Lower leg skin (tissue), 4 donors: ENCODE results near the gene SEL1L3. TPM values are rescaled to one million over a fixed set of nuclear protein-coding genes. Genes with fewer than 3 reads are reported as not detected.

Experiments
- DNase-seq, 2 donors: peaks; one replicate each; pipeline ENCODE4 v3.0.0-alpha.2; 2019; ENCODE audit warnings: low spot score in 2 of 2
- H3K4me3 ChIP-seq: fragments of 200-600 bp; sonication (generic); 2 replicates; pipeline ENCODE4 v1.5.1; 2017; ENCODE audit warnings: mild to moderate bottlenecking, low read depth; ENCODE audit not compliant: poor library complexity, severe bottlenecking
- POLR2A ChIP-seq, 2 donors: fragments of 450-650 bp; IDR thresholded peaks; one replicate each; pipeline ENCODE4 v1.6.1; 2016 to 2017; ENCODE audit warnings: antibody characterized with exemption in 2 of 2, mild to moderate bottlenecking in 1 of 2, moderate library complexity in 1 of 2
- WGBS, 2 donors: methylation state at CpG; one replicate each; pipeline ENCODE4 v1.1.5; 2018; 5-methylcytosine and 5-hydroxymethylcytosine counted together
- intact Hi-C: fragments of 100-400 bp; cut with DNase I; formaldehyde crosslinking; loops from one replicate; pipeline ENCODE4 v1.15.0; 2023; ENCODE audit warnings: low total_unique reads
- total RNA-seq, 4 donors: library from RNA; depleted of rRNA; stranded (reverse); fragments of >200 nt; gene quantifications; one replicate each; pipeline ENCODE4 v1.1.0, GENCODE V29; 2016
- TF ChIP-seq, protein P1 (sequence below), 3 donors: fragments of 450-650 bp; IDR thresholded peaks; one replicate each; pipeline ENCODE4 v1.5.1; 2016; ENCODE audit warnings: antibody characterized with exemption in 3 of 3, mild to moderate bottlenecking in 3 of 3, moderate library complexity in 2 of 3

SEL1L3 gene
- total RNA-seq, 4 donors from 2014 or later = 5.2 to 20.1 (median 5.9) TPM

GRCh38 chr4:25788703-25789238 lies 74.0 kb downstream of the SEL1L3 start:
- intact Hi-C loops = no loop called here
- DNase-seq = peak in 1 of 2 donors; percentile 46
- 55% methylated on average over 4 of the region's 4 CpGs for WGBS, 2 donors
- no peak for TF ChIP-seq POLR2A (IDR thresholded peaks at IDR 0.05)
- TF ChIP-seq, protein P1, sequence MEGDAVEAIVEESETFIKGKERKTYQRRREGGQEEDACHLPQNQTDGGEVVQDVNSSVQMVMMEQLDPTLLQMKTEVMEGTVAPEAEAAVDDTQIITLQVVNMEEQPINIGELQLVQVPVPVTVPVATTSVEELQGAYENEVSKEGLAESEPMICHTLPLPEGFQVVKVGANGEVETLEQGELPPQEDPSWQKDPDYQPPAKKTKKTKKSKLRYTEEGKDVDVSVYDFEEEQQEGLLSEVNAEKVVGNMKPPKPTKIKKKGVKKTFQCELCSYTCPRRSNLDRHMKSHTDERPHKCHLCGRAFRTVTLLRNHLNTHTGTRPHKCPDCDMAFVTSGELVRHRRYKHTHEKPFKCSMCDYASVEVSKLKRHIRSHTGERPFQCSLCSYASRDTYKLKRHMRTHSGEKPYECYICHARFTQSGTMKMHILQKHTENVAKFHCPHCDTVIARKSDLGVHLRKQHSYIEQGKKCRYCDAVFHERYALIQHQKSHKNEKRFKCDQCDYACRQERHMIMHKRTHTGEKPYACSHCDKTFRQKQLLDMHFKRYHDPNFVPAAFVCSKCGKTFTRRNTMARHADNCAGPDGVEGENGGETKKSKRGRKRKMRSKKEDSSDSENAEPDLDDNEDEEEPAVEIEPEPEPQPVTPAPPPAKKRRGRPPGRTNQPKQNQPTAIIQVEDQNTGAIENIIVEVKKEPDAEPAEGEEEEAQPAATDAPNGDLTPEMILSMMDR (IDR thresholded peaks at IDR 0.05) = no peak
- no peak overlapping the region for H3K4me3 ChIP-seq

- H3K4me3 ChIP-seq = no peak overlapping the region
- DNase-seq = peak in 1 of 2 donors; percentile 40
- intact Hi-C loops = no loop called here
- 85 to 92% methylated on average over 4 of the region's 4 CpGs for WGBS, 2 donors
- TF ChIP-seq, protein P1 (IDR thresholded peaks at IDR 0.05) = no peak
- TF ChIP-seq POLR2A (IDR thresholded peaks at IDR 0.05) = no peak
Observed at GRCh38 chr4:25786497-25787065, 76.2 kb downstream of the SEL1L3 start.

- TF ChIP-seq POLR2A (IDR thresholded peaks at IDR 0.05) = no peak
- TF ChIP-seq, protein P1 (IDR thresholded peaks at IDR 0.05) = no peak
- WGBS, 2 donors = 56 to 65% methylated on average over 9 of the region's 9 CpGs
- H3K4me3 ChIP-seq = no peak overlapping the region
- DNase-seq = peak in 1 of 2 donors; percentile 46
- intact Hi-C loops = no loop called here
Observed at GRCh38 chr4:25783943-25784342, 78.8 kb downstream of the SEL1L3 start.

- no peak for DNase-seq
- TF ChIP-seq POLR2A (IDR thresholded peaks at IDR 0.05) = no peak
- TF ChIP-seq, protein P1 (IDR thresholded peaks at IDR 0.05) = no peak
- H3K4me3 ChIP-seq = no peak overlapping the region
- 79 to 81% methylated on average over 1 of the region's 1 CpG for WGBS, 2 donors
- intact Hi-C loops = no loop called here
Observed at GRCh38 chr4:25783126-25783525, 79.7 kb downstream of the SEL1L3 start.

DNA sequence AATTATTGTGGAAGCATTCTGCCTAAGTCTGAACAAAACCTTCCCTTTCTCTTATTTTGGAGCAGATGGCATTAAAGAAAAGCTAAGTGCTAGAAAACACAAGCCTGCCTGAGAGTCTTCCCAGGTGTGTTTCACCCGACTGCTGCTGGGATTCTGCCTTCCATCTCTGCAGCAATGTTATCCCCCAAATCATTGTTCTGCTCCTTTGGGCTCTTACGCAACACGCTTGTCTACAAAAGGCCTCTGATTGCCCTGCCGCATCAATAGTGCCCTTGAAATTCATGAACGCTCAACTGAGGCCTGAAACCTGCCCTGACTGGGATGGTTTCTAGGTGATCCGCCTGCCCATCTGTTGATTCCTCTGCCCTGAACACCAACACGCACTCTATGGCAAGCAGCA lies 80.3 kb downstream of the SEL1L3 start:
- H3K4me3 ChIP-seq = no peak overlapping the region
- intact Hi-C loops = no loop called here
- TF ChIP-seq, protein P1 (IDR thresholded peaks at IDR 0.05) = no peak
- no peak for TF ChIP-seq POLR2A (IDR thresholded peaks at IDR 0.05)
- DNase-seq = peak in 1 of 2 donors; percentile 36
- 79 to 81% methylated on average over 7 of the region's 7 CpGs for WGBS, 2 donors

DNA sequence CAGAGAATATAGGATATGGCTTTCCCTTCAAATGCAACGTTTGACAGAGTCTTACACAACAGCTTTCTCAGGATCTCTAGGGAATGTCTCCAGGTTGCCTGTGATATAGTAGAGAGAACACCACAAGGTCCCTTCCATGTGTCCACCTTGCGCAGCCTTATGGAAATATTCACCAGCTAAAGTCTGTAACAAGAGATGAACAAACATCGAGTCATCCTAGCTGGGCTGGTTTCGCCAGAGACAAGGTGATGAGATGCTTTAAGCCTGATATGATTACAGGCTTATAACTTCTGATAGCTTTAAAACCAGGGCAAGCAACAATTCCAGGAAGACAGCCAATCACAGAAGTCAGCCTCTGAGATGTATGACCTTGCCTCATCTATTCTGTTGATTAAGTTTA lies 83.8 kb downstream of the SEL1L3 start:
- intact Hi-C loops = no loop called here
- WGBS, 2 donors = 80 to 82% methylated on average over 4 of the region's 4 CpGs

More for the DNA sequence above, 83.8 kb downstream of the SEL1L3 start:
- TF ChIP-seq, protein P1 (IDR thresholded peaks at IDR 0.05) = no peak
- no peak for TF ChIP-seq POLR2A (IDR thresholded peaks at IDR 0.05)
- DNase-seq = no peak
- H3K4me3 ChIP-seq = no peak overlapping the region
